Stimulated activated CD8-positive, alpha-beta memory T cell treated with anti-CD3 and anti-CD28 coated beads, Interleukin-12 subunit alpha, Interleukin-12 subunit beta, amount 100 ng/mL, for 24 hours (primary cell): ENCODE measurements around the gene APC.

ENCODE experiments used
- DNase-seq: peaks from one replicate; pipeline ENCODE4 v3.0.0-alpha.2; 2020; ENCODE audit errors: extremely low read depth

Gene APC

DNA sequence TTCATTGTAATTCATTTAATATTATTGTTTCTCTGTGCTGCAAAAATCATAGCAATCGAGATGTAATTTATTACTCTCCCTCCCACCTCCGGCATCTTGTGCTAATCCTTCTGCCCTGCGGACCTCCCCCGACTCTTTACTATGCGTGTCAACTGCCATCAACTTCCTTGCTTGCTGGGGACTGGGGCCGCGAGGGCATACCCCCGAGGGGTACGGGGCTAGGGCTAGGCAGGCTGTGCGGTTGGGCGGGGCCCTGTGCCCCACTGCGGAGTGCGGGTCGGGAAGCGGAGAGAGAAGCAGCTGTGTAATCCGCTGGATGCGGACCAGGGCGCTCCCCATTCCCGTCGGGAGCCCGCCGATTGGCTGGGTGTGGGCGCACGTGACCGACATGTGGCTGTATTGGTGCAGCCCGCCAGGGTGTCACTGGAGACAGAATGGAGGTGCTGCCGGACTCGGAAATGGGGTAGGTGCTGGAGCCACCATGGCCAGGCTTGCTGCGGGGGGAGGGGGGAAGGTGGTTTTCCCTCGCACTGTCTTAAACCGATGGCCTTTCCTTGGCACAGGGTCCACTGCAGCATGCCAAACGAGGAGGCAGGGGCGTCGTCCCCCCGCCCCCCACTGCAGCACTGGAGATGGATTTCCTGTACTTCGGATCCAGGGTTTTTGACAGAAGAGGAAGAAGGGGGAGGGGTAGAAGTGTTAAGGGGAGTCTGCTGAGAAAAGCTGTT is at the start of gene APC:
APC (plus strand) TSS at position 423 of the 728 bp plus-strand sequence. CDS start 17,006 bp downstream, outside the sequence.
- peak; percentile 58 for DNase-seq

DNA sequence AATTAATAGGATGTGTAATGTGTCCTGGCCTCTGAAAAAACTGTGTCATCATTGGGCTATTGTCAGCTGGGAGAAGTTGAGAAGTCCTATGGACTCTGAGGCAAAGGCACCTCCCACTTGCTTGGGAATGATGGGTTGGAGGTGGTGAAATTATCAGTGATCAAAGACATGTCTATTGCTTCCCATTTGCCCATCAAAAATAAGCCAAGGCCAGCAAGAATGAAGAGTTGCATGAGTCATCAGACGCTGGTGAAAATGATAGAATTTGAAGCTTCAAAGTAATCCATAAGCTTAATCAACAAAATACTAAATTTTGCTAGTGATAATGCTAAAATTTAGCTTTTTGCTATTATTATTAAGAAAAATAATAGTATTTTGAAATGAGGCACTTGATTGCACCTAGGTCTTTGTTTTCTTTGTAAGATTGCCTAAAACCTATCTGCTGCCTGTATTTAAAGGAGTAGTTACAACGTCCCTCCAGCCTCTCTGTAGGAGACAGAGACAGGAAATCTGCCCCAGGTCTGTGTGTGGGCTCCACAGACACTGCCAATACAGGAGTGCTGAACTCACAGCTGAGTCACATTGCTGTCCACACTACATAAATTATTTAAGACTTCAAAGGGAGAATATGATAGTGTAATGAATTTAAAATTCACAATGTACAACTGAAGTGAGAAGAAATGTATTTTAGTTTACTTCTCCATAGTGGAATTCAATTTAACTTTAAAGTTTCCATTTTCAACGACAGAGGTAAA is 48.4 kb upstream of the APC start:
- DNase-seq: no peak

DNA sequence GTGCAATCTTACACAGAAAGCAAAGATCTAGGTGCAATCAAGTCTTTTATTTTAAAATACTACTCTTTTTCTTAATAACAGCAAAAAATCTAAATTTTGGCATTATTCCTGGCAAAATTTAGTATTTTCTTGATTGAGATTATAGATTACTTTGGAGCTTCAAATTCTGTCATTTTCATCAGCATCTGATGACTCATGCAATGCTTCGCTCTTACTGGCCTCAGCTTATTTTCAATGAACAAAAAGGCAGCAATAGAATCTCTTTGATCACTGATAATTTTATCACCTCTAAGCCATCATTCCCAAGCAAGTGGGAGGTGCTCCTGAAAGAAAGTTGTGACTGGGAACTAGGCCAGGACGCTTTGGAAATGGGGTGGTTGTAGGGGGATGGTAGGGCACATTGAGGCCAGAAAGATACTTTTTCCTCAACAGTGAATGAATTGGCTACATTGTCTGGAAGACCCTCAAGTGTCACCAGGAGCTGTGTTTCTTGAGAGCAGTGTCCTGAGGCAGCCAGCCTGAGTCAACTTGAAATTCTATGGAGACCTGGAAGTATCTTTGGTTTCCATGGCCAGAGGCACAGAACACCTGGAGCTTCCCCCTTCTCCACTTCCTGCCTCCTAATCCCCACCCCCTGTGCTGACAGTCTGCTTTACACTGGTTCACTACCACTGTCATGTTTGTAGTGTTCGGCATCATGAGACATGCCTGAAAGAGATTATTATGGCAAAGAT is 46.9 kb upstream of the APC start:
- no peak for DNase-seq

DNA sequence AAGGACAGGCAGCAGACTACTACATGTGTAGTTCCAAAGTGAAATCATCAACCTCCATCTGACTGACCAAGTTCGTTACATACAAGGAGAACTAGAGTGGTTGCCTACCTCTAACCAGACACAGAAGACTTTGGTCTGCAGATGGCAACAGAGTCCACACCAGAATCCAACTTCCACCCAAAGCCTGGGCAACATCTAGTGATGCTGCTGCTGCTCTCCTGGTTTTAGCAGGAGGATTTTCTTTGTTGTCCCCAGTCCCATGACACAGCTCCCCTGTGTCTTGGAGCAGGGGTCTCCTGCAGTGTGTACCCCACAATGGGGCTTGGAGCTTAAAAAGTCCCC is 46.4 kb upstream of the APC start:
- no peak for DNase-seq

DNA sequence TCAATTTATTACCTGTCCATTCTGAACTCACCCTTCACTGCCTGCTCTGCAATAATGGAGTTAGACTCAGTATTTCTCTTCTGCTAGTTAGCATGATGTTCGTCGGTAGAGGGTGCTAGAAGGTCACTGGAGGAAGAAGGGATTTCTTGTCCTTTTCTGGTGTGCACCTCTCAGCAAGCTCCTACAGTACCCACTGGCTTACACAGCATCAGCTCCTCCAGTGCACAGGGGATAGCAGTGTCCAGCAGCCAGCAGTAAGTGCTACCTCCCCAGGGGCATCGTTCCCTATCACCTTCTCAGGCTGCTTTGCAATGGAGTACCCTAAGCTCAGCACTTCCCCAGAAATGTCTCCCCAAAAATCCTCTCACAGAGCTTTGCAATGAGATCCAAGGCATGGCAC is 45.9 kb upstream of the APC start:
- no peak for DNase-seq

DNA sequence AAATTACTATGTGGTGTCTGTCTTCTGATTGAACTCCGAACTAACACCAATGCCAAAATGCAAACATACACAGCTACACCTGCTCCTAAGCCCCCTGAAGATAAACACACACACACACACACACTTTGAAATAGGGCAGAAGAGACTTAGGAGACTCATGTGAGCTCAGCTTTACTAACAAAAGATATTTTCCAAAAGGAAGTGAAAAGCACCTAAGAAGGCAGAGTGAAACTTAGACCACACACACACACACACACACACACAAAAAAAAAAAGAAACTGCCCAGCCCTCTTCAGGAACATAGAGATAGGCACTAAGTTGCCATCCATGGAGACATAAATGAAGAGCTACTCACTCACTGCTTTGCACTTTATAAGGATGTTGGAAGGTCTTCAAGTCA is 45.2 kb upstream of the APC start:
- no peak for DNase-seq

DNA sequence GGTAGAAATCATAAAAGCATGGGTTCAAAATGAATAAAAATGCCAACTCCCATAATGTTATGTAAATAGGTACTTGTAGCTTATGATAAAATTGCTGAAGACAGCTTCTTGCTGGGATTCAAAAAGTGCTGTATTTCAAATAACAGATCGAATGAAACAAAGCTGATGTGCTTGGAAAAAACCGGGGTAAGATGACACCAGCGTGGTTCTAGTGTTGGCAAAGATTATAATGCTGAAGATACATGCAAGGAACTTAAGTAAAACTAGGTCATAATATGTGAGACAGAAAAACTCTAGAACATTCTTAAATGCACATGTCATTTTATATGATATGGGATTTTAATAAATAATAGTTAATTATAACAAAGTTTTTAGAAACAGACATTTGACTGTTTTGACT is 44.4 kb upstream of the APC start:
- no peak for DNase-seq

DNA sequence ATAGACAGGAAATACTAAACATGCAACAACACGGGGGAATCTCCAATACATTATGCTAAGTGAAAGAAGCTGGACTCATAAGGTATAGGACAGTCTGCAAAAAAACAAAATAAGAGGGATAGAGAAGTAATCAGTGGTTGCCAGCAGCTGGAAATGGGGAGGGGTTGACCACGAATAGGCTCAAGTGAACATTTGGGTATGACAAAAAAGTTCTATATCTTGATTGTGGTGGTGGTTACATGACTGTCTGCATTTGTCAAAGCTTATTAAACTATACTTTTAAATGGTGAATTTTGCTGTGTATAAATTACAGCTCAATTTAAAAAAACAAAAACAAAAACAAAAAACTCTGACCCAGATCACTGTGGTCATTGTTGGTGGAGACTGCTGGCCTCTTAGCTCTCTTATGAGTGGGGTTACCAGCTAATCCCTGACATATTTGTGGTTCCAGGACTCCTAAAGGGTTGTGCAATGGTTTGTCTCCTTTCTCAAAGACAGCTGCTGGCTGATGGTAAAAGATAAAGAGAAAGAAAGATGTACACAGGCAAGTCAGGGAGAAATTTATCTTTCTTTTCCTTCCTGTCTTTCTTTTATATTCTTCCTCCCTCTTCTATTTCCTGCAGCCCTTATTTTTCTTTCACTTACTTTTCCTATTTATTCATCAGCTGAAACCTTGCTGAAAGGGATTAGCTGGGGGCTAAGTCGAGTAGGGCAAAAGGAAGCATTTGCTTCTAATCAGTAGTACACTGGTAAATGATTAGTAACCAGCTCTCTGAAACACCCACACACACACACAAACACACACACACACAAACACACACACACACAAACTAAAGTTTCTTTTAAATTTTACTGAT is 42.6 kb upstream of the APC start:
- no peak for DNase-seq

DNA sequence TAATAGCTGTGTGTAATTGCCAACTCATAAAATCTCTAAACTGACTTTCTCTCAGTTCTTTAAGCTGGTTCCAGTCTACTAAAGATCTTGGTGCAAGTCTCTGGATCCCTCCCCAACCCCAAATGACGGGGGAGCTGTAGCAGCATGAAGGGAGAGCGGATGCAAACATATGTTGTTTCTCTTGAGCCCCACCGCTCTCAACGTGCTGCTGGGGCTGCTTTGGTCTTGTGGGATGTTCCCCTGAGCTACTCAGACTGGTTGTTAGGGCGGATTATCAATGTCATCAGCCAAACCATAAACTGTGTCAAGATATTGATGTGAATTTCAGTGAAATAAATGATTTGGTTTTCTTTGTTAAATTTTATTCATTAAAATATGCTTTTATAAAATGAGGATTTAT is 40.9 kb upstream of the APC start:
- no peak for DNase-seq

DNA sequence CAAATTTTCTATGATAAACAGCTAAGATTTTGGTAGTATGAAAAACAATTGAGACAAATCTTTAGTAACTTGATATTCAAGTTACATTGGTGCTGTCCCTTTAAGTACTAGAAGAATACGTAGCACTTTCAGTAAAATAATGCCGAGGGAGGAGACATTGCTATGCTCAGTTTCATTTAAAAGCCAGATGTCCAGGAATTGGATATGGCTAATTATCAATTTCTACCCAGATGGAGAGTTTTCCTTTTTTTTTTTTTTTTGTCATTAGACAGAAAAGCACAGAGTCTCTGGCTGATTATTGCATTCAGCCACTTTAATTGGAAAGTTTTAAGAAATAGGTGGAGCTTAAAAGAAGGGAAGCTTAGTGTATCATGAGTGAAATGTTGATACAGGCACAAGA is 40.4 kb upstream of the APC start:
- DNase-seq: no peak

DNA sequence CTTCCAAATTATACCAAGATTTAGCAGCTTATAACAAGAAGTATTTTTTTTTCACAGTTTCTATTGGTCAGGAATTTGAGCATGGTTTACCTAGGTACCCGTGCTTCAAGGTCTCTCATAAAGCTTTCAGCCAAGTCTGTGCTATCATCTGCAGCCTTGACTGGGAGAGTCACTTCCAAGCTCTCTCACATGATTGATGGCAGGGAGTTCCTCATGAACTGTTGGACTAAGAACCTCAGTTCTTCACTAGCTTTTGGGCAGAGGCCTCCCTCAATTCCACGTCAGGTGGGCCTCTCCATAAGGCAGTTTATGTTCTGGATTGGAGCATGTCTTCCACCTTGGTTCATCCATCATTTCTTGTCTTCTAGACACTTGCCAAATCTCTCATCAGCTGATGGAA is 39.9 kb upstream of the APC start:
- no peak for DNase-seq

DNA sequence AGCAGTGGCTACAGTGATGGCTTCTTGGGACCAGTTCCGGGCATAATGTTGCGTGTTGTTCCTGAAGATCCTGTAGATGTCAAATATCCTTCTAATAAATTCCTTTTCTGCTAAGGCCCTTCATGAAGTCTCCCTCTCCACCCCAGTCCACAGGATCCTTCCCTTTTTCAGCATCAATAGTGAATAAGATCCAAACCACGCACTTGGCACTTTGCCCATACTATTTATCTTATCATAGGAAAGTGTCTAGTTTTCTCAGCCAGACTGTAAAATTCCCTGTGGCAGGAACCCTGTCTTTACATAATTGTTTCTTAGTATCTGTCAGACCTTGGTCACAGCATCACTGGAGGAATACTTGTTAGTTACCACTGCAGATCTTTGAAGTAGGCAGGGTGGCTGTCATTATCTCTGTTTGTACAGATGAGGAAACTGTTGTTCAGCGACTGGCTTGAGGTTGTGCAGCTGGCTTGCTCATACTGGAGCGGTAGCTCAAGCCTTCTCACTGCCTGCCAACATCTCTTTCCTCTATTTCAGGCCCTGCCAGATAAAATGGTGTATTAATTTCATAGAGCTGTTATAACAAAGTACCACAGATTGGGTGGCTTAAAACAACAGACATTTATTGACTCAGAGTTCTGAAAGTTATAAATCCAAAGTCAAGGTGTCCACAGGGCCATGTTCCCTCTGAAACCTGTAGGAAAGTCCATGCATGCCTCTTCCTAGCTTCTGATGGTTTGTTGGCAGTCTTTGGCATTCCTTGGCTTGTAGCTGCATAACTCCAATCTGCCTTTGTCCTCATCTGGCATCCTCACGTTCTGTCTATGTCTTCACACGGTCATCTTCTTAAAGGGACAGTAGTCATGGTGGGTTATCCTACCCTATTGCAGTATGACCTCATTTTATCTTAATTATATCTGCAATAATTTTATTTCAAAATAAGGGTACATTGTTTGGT is 33.5 kb upstream of the APC start:
- no peak for DNase-seq

DNA sequence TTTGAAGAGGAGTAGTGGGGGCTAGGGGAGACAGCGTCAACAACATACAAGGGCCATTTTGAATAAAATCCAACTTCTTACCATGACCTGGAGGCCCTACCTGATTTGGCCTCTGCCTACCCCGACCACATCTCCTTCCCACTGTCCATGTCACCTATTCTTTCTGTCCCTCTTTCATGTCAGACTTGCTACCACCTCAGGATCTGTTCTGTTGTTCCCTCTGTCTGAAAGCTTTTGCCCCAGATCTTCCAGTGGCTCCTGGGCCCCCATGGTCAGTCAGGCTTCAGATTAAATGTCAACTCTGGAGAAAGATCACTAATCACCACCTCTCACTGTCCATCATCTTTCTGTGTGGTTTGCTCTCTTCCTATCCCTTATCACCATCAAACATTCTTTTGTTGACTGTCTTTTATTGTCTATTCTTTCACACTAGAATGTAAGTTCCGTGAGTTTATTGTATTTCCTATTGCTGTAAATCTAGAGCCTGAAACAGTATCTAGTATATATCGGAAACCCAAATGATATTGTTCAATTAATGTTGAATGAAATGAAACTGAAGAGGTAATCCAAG is 31.2 kb upstream of the APC start:
- DNase-seq: no peak

DNA sequence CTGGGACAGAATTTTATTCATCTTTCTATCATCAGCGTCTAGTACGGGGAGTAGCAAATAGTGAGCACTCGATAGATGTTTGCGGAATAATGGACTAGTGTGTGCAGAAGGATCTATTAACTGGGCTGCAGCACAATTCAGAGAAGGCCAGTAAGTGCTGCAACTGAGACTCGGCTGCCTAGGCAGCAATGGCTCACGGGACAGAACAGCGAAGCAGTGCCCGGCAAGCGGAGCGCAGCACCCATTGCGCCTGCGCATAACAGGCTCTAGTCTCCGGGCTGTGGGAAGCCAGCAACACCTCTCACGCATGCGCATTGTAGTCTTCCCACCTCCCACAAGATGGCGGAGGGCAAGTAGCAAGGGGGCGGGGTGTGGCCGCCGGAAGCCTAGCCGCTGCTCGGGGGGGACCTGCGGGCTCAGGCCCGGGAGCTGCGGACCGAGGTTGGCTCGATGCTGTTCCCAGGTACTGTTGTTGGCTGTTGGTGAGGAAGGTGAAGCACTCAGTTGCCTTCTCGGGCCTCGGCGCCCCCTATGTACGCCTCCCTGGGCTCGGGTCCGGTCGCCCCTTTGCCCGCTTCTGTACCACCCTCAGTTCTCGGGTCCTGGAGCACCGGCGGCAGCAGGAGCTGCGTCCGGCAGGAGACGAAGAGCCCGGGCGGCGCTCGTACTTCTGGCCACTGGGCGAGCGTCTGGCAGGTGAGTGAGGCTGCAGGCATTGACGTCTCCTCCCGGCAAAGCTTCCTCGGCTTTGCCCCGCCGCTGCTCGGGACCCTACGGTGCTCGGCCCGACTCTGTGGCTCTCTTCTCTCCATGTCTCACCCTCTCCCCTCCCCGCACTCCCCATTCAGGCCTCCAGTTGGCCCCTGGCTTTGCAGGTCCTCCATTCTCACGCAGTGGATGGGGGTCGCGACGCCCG is 30.2 kb upstream of the APC start:
- DNase-seq: peak; percentile 94

DNA sequence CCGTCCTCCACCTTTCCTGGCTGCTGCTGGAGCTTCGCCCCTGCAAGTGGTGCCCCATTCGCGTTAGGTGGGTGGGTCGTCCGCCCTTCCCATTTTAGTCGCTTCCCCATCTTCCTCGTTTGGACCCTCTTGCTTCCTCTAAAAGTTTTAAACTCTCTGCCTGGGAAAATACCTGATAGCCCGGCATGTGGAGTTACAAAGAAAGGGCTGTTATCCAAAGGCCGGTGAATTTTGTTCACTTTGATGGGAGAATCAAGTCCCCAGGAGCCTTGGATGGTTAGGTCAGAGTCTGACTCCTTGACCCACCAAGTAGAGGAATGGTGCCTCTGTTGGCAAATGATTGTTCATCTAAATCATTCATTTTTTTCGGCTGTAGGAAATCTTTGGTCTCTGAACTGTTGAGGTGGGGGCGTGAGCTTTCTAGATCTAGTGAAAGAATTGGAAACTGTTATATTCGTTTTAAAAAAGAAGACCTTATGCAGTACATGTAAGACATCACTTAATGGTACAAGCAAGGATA is 29.5 kb upstream of the APC start:
- no peak for DNase-seq

DNA sequence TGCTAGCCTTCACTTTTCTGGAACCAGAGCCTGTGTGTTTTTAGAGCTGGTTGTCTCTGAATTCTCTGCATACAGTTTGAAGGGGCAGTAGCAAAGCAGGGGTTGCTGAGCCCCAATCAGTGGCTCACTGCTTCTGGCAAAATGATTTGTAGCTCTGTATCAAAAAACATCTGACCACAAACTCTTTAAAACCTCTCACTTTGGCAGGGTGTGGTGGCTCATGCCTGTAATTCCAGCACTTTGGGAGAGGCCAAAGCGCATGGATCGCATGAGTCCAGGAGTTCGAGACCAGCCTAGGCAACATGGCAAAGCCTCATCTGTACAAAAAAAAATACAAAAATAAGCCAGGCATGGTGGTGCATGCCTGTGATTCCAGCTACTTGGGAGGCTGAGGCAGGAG is 28.3 kb upstream of the APC start:
- DNase-seq: no peak

DNA sequence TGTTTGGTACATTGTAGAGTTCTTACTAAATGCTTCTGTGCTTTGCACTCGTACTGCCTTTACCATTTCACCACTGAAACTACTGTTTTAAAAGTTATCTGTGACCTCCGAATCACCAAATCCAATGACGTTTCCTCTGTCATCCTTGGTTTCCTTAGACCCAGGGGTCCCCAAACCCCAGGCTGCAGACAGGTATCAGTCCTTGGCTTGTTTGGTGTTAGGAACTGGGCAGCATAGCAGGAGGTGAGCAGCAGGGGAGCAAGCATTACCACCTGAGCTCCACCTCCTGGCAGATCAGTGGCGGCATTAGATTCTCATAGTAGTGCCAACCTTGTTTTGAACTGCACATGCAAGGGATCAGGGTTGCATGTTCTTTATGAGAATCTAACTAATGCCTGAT is 26.8 kb upstream of the APC start:
- DNase-seq: no peak

DNA sequence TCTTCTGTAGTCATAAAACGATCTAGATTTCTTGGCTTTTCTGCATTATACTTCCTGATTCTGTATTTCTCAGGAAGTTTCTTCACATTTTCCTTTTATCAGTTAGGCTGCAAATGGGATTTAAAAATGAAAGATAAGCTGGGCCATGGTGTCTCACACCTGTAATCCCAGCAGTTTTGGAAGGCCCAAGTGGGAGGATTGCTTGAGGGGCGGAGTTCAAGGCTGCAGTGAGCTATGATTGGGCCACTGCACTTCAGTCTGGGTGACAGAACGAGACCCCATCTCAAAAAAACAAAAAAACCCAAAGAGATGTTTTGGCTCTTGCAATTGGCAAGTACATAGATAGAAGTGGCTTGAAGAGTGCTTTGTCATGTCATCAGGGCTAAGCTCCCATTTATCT is 26.2 kb upstream of the APC start:
- DNase-seq: no peak

DNA sequence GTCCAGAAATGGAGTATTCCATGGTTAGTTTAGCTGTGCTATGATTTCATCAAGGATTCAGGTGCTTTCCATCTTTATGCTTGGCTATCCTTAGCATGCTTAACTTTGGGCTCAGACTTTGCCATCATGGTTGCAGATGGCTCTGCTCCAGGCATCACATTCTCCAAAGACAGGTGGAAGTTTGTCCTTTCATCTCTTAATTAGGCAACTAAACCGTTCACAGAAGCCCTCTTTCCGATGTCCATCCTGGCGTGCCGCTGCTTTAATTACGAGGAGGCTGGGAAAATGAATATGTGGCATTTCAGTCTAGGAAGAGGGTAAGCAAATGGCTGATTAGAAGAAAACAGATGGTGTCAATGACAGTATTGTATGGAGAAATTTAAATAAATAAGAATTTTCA is 24.5 kb upstream of the APC start:
- no peak for DNase-seq
